GM12892 (cell line): ENCODE results near the gene EXO1.

Experiments
- DNase-seq: peaks from one replicate; pipeline ENCODE4 v3.0.0; 2011; ENCODE audit not compliant: insufficient read length
- FAIRE-seq: peaks from 2 replicates; lab custom pipeline; 2011; peaks lifted over from hg19 to GRCh38; lab: Jason Lieb, UNC
- POLR2A ChIP-seq: IDR thresholded peaks from 2 replicates; pipeline ENCODE4 v1.6.1; 2011; ENCODE audit warnings: low read depth, low read length, control low read depth
- POLR2AphosphoS5 ChIP-seq: IDR thresholded peaks from 2 replicates; pipeline ENCODE4 v1.6.1; 2011; ENCODE audit warnings: low read depth, low read length, control low read depth
- TAF1 ChIP-seq: IDR thresholded peaks from 2 replicates; pipeline ENCODE4 v1.6.1; 2011; ENCODE audit warnings: low read depth, mild to moderate bottlenecking, control low read depth, low read length, borderline replicate concordance

EXO1 gene

GRCh38 chr1:241902391-241903065 is 54.5 kb downstream of the EXO1 start:
- no peak for TF ChIP-seq TAF1
- TF ChIP-seq POLR2A = no peak
- no peak for TF ChIP-seq POLR2AphosphoS5
- no peak for FAIRE-seq
- no peak for DNase-seq

GRCh38 chr1:241916196-241916595 is 68.2 kb downstream of the EXO1 start:
- FAIRE-seq = no peak
- no peak for DNase-seq
- TF ChIP-seq TAF1 (no peak), POLR2A (no peak), POLR2AphosphoS5 (no peak)

GRCh38 chr1:241917487-241917886 is 69.5 kb downstream of the EXO1 start:
- DNase-seq = no peak
- no peak for TF ChIP-seq TAF1
- TF ChIP-seq POLR2A = no peak
- no peak for TF ChIP-seq POLR2AphosphoS5
- no peak for FAIRE-seq

- TF ChIP-seq POLR2AphosphoS5 (no peak), POLR2A (no peak), TAF1 (no peak)
- no peak for FAIRE-seq
- DNase-seq = no peak
These were observed 70.9 kb downstream of the EXO1 start for GRCh38 chr1:241918879-241919278.

GRCh38 chr1:241924080-241924808 is 76.2 kb downstream of the EXO1 start:
- FAIRE-seq (no peak), DNase-seq (no peak)
- TF ChIP-seq TAF1 (no peak), POLR2A (no peak)

- TF ChIP-seq POLR2AphosphoS5 = no peak
- no peak for TF ChIP-seq TAF1
- TF ChIP-seq POLR2A = no peak
- no peak for DNase-seq
- FAIRE-seq = no peak
These were observed 78.1 kb downstream of the EXO1 start for GRCh38 chr1:241926141-241926540.

- no peak for DNase-seq
- no peak for FAIRE-seq
- TF ChIP-seq TAF1 = no peak
- no peak for TF ChIP-seq POLR2AphosphoS5
- TF ChIP-seq POLR2A = no peak
These were observed 79.3 kb downstream of the EXO1 start for GRCh38 chr1:241927321-241927720.

GRCh38 chr1:241932845-241933244 is 84.8 kb downstream of the EXO1 start:
- DNase-seq = no peak
- FAIRE-seq = no peak
- no peak for TF ChIP-seq POLR2A
- no peak for TF ChIP-seq POLR2AphosphoS5
- no peak for TF ChIP-seq TAF1

- DNase-seq = no peak
These were observed 86.3 kb downstream of the EXO1 start for GRCh38 chr1:241934201-241934848.

GRCh38 chr1:241934866-241935265 is 86.9 kb downstream of the EXO1 start:
- FAIRE-seq = no peak
- DNase-seq = no peak
- no peak for TF ChIP-seq TAF1
- no peak for TF ChIP-seq POLR2A
- no peak for TF ChIP-seq POLR2AphosphoS5

More at GRCh38 chr1:241934201-241934848, 86.3 kb downstream of the EXO1 start:
- FAIRE-seq = no peak
- no peak for TF ChIP-seq TAF1
- TF ChIP-seq POLR2A = no peak
- no peak for TF ChIP-seq POLR2AphosphoS5
